ENCODE measurements around the gene FGR.

- TF ChIP-seq EZH2phosphoT487 (IDR thresholded peaks at IDR 0.05; ENCODE audit: insufficient read depth, low read depth) (no peak), EZH2 (IDR thresholded peaks at IDR 0.05; ENCODE audit: insufficient read depth, poor library complexity, severe bottlenecking) (no peak)
Observed at GRCh38 chr1:27563341-27563590, 71.7 kb downstream of the FGR start.

Measured in GM23248 (cell line).